H1 (cell line): ENCODE data around the gene CSNK1G2. TPM values are rescaled to one million over a fixed set of nuclear protein-coding genes. Genes with fewer than 3 reads are reported as not detected.

Experiments
- CTCF ChIA-PET: fragments of 300-600 bp; sonication (Branson Sonifier 250); formaldehyde crosslinking; loops from one replicate; lab custom pipeline; 2021; ENCODE audit not compliant: partially characterized antibody; lab: Charles Lee
- POLR2A ChIA-PET: fragments of 300-600 bp; sonication (Branson Sonifier 250); formaldehyde crosslinking; loops from one replicate; lab custom pipeline; 2021; ENCODE audit warnings: inconsistent platforms; ENCODE audit not compliant: partially characterized antibody; lab: Charles Lee
- DNase-seq, 2 experiments: peaks; one replicate each; pipeline versions ENCODE4 v3.0.0 to v3.0.0-alpha.2; 2010 to 2022; ENCODE audit warnings: low spot score in 2 of 2, low read depth in 1 of 2, mixed read lengths in 1 of 2
- FAIRE-seq: peaks from 2 replicates; lab custom pipeline; 2011; peaks lifted over from hg19 to GRCh38; lab: Jason Lieb, UNC
- H2AFZ ChIP-seq: 2 replicates; pipeline ENCODE4 v1.8.1; 2012; ENCODE audit warnings: low read length, inconsistent platforms
- H2AK5ac ChIP-seq: 2 replicates; pipeline ENCODE4 v1.6.1; 2013; ENCODE audit warnings: low read depth, low read length
- H2BK120ac ChIP-seq: replicated peaks from 2 replicates; pipeline ENCODE3; 2013; ENCODE audit warnings: low read depth, low read length, inconsistent platforms
- H2BK12ac ChIP-seq: 2 replicates; pipeline ENCODE4 v1.6.1; 2013; ENCODE audit warnings: low read depth, low read length
- H2BK15ac ChIP-seq: 2 replicates; pipeline ENCODE4 v1.6.1; 2013; ENCODE audit warnings: low read length
- H2BK20ac ChIP-seq: 2 replicates; pipeline ENCODE4 v1.6.1; 2013; ENCODE audit warnings: low read length
- H2BK5ac ChIP-seq: 2 replicates; pipeline ENCODE4 v1.6.1; 2013; ENCODE audit warnings: low read depth, low read length
- H3K14ac ChIP-seq: 2 replicates; pipeline ENCODE4 v1.6.1; 2013; ENCODE audit warnings: inconsistent platforms; ENCODE audit not compliant: insufficient read length
- H3K18ac ChIP-seq: 2 replicates; pipeline ENCODE4 v1.6.1; 2013; ENCODE audit warnings: low read length; ENCODE audit errors: extremely low read depth
- H3K23ac ChIP-seq: 2 replicates; pipeline ENCODE4 v1.6.1; 2013; ENCODE audit warnings: inconsistent platforms; ENCODE audit not compliant: insufficient read length
- H3K23me2 ChIP-seq: 2 replicates; pipeline ENCODE4 v1.6.1; 2013; ENCODE audit warnings: low read depth, low read length
- H3K27ac ChIP-seq: 2 replicates; pipeline ENCODE4 v1.6.1; 2011; ENCODE audit warnings: low read depth, low read length, inconsistent platforms
- H3K27me3 ChIP-seq, 4 experiments: replicated peaks in 1 of 4; 1 replicate in 1 of 4; 2 replicates in 3 of 4; pipeline versions ENCODE4 v1.6.1 to v1.8.1; 2011 to 2013; ENCODE audit warnings: low read length in 3 of 4, mild to moderate bottlenecking in 3 of 4, inconsistent platforms in 2 of 4, mixed read lengths in 2 of 4, moderate library complexity in 1 of 4; ENCODE audit not compliant: control insufficient read depth in 3 of 4, insufficient read depth in 3 of 4; ENCODE audit errors: extremely low read depth in 1 of 4
- H3K36me3 ChIP-seq, 4 experiments: 2 replicates each; pipeline versions ENCODE4 v1.6.1 to v1.8.1; 2011 to 2013; ENCODE audit warnings: mild to moderate bottlenecking in 4 of 4, low read length in 3 of 4, moderate library complexity in 2 of 4, control low read depth in 1 of 4, inconsistent platforms in 1 of 4; ENCODE audit not compliant: insufficient read depth in 4 of 4, control insufficient read depth in 2 of 4
- H3K4ac ChIP-seq: replicated peaks from 2 replicates; pipeline ENCODE3; 2013; ENCODE audit warnings: low read length, low read depth, mixed read lengths, inconsistent platforms; ENCODE audit not compliant: insufficient read length
- H3K4me1 ChIP-seq, 4 experiments: replicated peaks in 1 of 4; 1 replicate in 1 of 4; 2 replicates in 3 of 4; pipeline versions ENCODE4 v1.6.1 to v1.8.1; 2011 to 2013; ENCODE audit warnings: low read length in 3 of 4, inconsistent platforms in 2 of 4, mixed read lengths in 1 of 4; ENCODE audit not compliant: insufficient read depth in 4 of 4, control insufficient read depth in 3 of 4
- H3K4me2 ChIP-seq, 2 experiments: 2 replicates each; pipeline versions ENCODE4 v1.6.1 to v1.8.1; 2011 to 2013; ENCODE audit warnings: low read depth in 2 of 2, low read length in 2 of 2, control low read depth in 1 of 2, inconsistent platforms in 1 of 2, mild to moderate bottlenecking in 1 of 2; ENCODE audit not compliant: insufficient read depth in 1 of 2
- H3K4me3 ChIP-seq, 4 experiments: fragments of 200-600, 300-600 bp in 1 of 4; sonication (generic), shearing (Covaris generic), sonication (Bioruptor Twin) in 1 of 4; 2 replicates each; pipeline versions ENCODE4 v1.5.1 to v1.8.1; 2011 to 2016; ENCODE audit warnings: low read length in 4 of 4, low read depth in 3 of 4, control low read depth in 2 of 4, inconsistent platforms in 2 of 4, mild to moderate bottlenecking in 2 of 4, mixed read lengths in 1 of 4, moderate library complexity in 1 of 4; ENCODE audit not compliant: insufficient read depth in 2 of 4; ENCODE audit errors: extremely low read depth in 1 of 4
- H3K56ac ChIP-seq: replicated peaks from 2 replicates; pipeline ENCODE3; 2013; ENCODE audit warnings: low read depth, mild to moderate bottlenecking, mixed read lengths, low read length, inconsistent platforms; ENCODE audit not compliant: insufficient read length
- H3K79me1 ChIP-seq: 2 replicates; pipeline ENCODE4 v1.6.1; 2013; ENCODE audit warnings: low read depth, low read length, control low read depth
- H3K79me2 ChIP-seq, 2 experiments: 2 replicates each; pipeline versions ENCODE4 v1.6.1 to v1.8.1; 2012 to 2013; ENCODE audit warnings: low read length in 2 of 2, mild to moderate bottlenecking in 2 of 2, inconsistent platforms in 1 of 2; ENCODE audit not compliant: insufficient read depth in 2 of 2, control insufficient read depth in 1 of 2
- H3K9ac ChIP-seq, 4 experiments: replicated peaks in 1 of 4; 1 replicate in 1 of 4; 2 replicates in 3 of 4; pipeline versions ENCODE4 v1.6.1 to v1.8.1; 2011 to 2013; ENCODE audit warnings: low read depth in 3 of 4, low read length in 3 of 4, control low read depth in 2 of 4, mild to moderate bottlenecking in 2 of 4, moderate library complexity in 2 of 4, inconsistent platforms in 1 of 4; ENCODE audit errors: extremely low read depth in 1 of 4
- H3K9me3 ChIP-seq, 2 experiments: 2 replicates each; pipeline versions ENCODE4 v1.6.1 to v1.8.1; 2012 to 2013; ENCODE audit warnings: mild to moderate bottlenecking in 2 of 2, moderate library complexity in 2 of 2, control low read depth in 1 of 2, inconsistent platforms in 1 of 2, low read depth in 1 of 2, low read length in 1 of 2, mixed read lengths in 1 of 2; ENCODE audit not compliant: insufficient read depth in 2 of 2
- H4K20me1 ChIP-seq, 2 experiments: replicated peaks in 1 of 2; 2 replicates each; pipeline versions ENCODE3 to v1.8.1; 2011 to 2013; ENCODE audit warnings: inconsistent platforms in 2 of 2, low read length in 2 of 2, mild to moderate bottlenecking in 1 of 2; ENCODE audit not compliant: insufficient read depth in 2 of 2, control insufficient read depth in 1 of 2
- H4K5ac ChIP-seq: 2 replicates; pipeline ENCODE4 v1.6.1; 2013; ENCODE audit warnings: low read length, low read depth, mixed read lengths, inconsistent platforms; ENCODE audit not compliant: insufficient read length
- H4K8ac ChIP-seq: 2 replicates; pipeline ENCODE4 v1.8.0; 2013; ENCODE audit warnings: mild to moderate bottlenecking, moderate library complexity, low read length, inconsistent platforms; ENCODE audit not compliant: insufficient read depth; ENCODE audit errors: extremely low read depth
- H4K91ac ChIP-seq: replicated peaks from 2 replicates; pipeline ENCODE3; 2013; ENCODE audit warnings: low read length, mixed read lengths, inconsistent platforms; ENCODE audit not compliant: insufficient read length
- ATF2 ChIP-seq: IDR thresholded peaks from 2 replicates; pipeline ENCODE4 v1.6.1; 2012; ENCODE audit warnings: low read length, inconsistent platforms
- ATF3 ChIP-seq: IDR thresholded peaks from 2 replicates; pipeline ENCODE4 v1.6.1; 2011; ENCODE audit warnings: low read depth, mild to moderate bottlenecking, low read length; ENCODE audit not compliant: insufficient read depth
- CBX8 ChIP-seq: fragments of 300-800, 300-1000 bp; sonication (generic); IDR thresholded peaks from 2 replicates; pipeline ENCODE4 v1.7.1; 2016; ENCODE audit warnings: low read depth, low read length, borderline replicate concordance
- CEBPB ChIP-seq: IDR thresholded peaks from 2 replicates; pipeline ENCODE4 v1.6.1; 2012; ENCODE audit warnings: low read depth, low read length
- HDAC6 ChIP-seq: IDR thresholded peaks from one replicate; pipeline ENCODE4 v1.7.1; 2012; ENCODE audit warnings: low read depth, mild to moderate bottlenecking, inconsistent platforms, low read length, moderate library complexity
- NANOG ChIP-seq: IDR thresholded peaks from 2 replicates; pipeline ENCODE4 v1.6.1; 2011; ENCODE audit warnings: low read length, low read depth, mild to moderate bottlenecking, inconsistent platforms; ENCODE audit not compliant: insufficient read depth, poor library complexity, severe bottlenecking
- NRF1 ChIP-seq: IDR thresholded peaks from 2 replicates; pipeline ENCODE4 v1.6.1; 2011; ENCODE audit warnings: mild to moderate bottlenecking, low read depth, low read length, improper control_type of control experiment
- RFX5 ChIP-seq: IDR thresholded peaks from 2 replicates; pipeline ENCODE4 v1.6.1; 2011; ENCODE audit warnings: low read depth, low read length, improper control_type of control experiment, borderline replicate concordance
- TAF1 ChIP-seq: IDR thresholded peaks from 2 replicates; pipeline ENCODE4 v1.6.1; 2011; ENCODE audit warnings: mild to moderate bottlenecking, low read depth, low read length
- USF2 ChIP-seq: IDR thresholded peaks from 2 replicates; pipeline ENCODE4 v1.6.1; 2011; ENCODE audit warnings: low read length, improper control_type of control experiment
- WGBS, 2 experiments: shearing (Covaris generic) in 1 of 2; methylation state at CpG; one replicate each; pipeline versions ENCODE4 v1.1.6 to v1.1.7; 2013 to 2015; ENCODE audit warnings: low lambda C conversion rate in 2 of 2, mixed read lengths in 2 of 2, inconsistent platforms in 1 of 2, low coverage in 1 of 2, missing lambda C conversion rate in 1 of 2; ENCODE audit not compliant: insufficient replicate concordance in 2 of 2, insufficient coverage in 1 of 2, insufficient read length in 1 of 2; ENCODE audit errors: extremely low coverage in 1 of 2, missing lambda C conversion rate in 1 of 2; 5-methylcytosine and 5-hydroxymethylcytosine counted together
- polyA plus RNA-seq, 7 experiments: library from polyadenylated mRNA; depleted of rRNA in 3 of 7; stranded (reverse) in 5 of 7; unstranded in 2 of 7; fragments of >200 nt in 5 of 7; fragments of 200-250 nt in 2 of 7; gene quantifications; 1 replicate in 5 of 7; 2 replicates in 1 of 7; 4 replicates in 1 of 7; pipeline versions ENCODE4 v1.2.1 to v1.2.3, GENCODE V29; 2011 to 2013; ENCODE audit warnings: missing spikeins in 2 of 7, mixed read lengths in 2 of 7
- total RNA-seq: library from RNA; stranded (reverse); fragmentation: NEBNext Ultra II Directional; extraction: Animal tissue kit (Norgen Biotek cat#: 25700); gene quantifications from 2 replicates; pipeline ENCODE4 v1.2.1, GENCODE V29; 2021

The CSNK1G2 gene
- total and polyA plus RNA-seq, 2 of the 8 experiments (the other 6 are each of a cell fraction or from before 2014, with no cell fraction given) = 99.5 to 130 TPM

GRCh38 chr19:1925544-1925943 lies 15.4 kb upstream of the CSNK1G2 start:
- 88% methylated on average over 15 of the region's 16 CpGs; no CpG with 5 or more reads in 1 of the 2 experiments for WGBS, 2 experiments
- TF ChIP-seq NANOG (no peak), CEBPB (no peak), HDAC6 (no peak), TAF1 (no peak), ATF2 (no peak), RFX5 (no peak), ATF3 (no peak), NRF1 (no peak), CBX8 (no peak), USF2 (no peak)

More at GRCh38 chr19:1925544-1925943, 15.4 kb upstream of the CSNK1G2 start:
- H3K9ac ChIP-seq = no peak overlapping the region
- H3K79me1 ChIP-seq = peaks cover 3% of the 10 kb centered on the region; the same call in 1 of the 2 replicates
- POLR2A ChIA-PET = interaction anchor here (2.0 to 3.2 kb wide), 2 partner anchors 18 to 24 kb away, joined by 5 to 10 read pairs; no protein-coding TSS in a partner anchor
- DNase-seq (no peak), FAIRE-seq (no peak)
- no peak overlapping the region for H4K5ac ChIP-seq
- no peak overlapping the region for H2BK20ac ChIP-seq
- H3K4ac ChIP-seq = no peak overlapping the region
- no peak overlapping the region for H3K27ac ChIP-seq
- no peak overlapping the region for H2AFZ ChIP-seq
- no peak overlapping the region for H2AK5ac ChIP-seq
- H3K56ac ChIP-seq = no peak overlapping the region
- H4K20me1 ChIP-seq = peaks cover 3 to 5% of the 10 kb centered on the region in 2 experiments
- peaks cover 5 to 26% (median 14%) of the 10 kb centered on the region in 4 experiments; a peak in 7 of 8 replicates for H3K36me3 ChIP-seq
- CTCF ChIA-PET = interaction anchor here (0.9 kb wide), 1 partner anchor 72 kb away, joined by 3 read pairs; no protein-coding TSS in a partner anchor
- peaks cover 0 to 8% (median 4%) of the 10 kb centered on the region in 4 experiments; a peak in 4 of 7 replicates for H3K4me1 ChIP-seq
- no peak overlapping the region for H2BK120ac ChIP-seq
- H3K23ac ChIP-seq = no peak overlapping the region
- H3K9me3 ChIP-seq = no peaks in the 10 kb centered on the region
- no peak overlapping the region for H4K91ac ChIP-seq
- H3K14ac ChIP-seq = no peak overlapping the region
- no peaks in the 10 kb centered on the region for H3K79me2 ChIP-seq
- peaks cover 4% of the 10 kb centered on the region; the same call in 1 of the 2 replicates for H3K23me2 ChIP-seq
- no peak overlapping the region for H2BK12ac ChIP-seq
- no peak overlapping the region for H3K4me2 ChIP-seq
- no peak overlapping the region for H3K4me3 ChIP-seq
- H4K8ac ChIP-seq = no peak overlapping the region; the same call in 1 of the 2 replicates
- H2BK5ac ChIP-seq = no peak overlapping the region
- H3K27me3 ChIP-seq = no peaks in the 10 kb centered on the region; a peak in 1 of 7 replicates
- H2BK15ac ChIP-seq = no peak overlapping the region
- no peak overlapping the region for H3K18ac ChIP-seq
